ENCODE measurements around the gene MYL9. TPM values are rescaled to one million over a fixed set of nuclear protein-coding genes. Genes with fewer than 3 reads are reported as not detected.

Gene MYL9
- total RNA-seq, 1 experiment from 2014 or later = 49.3 TPM

DNA sequence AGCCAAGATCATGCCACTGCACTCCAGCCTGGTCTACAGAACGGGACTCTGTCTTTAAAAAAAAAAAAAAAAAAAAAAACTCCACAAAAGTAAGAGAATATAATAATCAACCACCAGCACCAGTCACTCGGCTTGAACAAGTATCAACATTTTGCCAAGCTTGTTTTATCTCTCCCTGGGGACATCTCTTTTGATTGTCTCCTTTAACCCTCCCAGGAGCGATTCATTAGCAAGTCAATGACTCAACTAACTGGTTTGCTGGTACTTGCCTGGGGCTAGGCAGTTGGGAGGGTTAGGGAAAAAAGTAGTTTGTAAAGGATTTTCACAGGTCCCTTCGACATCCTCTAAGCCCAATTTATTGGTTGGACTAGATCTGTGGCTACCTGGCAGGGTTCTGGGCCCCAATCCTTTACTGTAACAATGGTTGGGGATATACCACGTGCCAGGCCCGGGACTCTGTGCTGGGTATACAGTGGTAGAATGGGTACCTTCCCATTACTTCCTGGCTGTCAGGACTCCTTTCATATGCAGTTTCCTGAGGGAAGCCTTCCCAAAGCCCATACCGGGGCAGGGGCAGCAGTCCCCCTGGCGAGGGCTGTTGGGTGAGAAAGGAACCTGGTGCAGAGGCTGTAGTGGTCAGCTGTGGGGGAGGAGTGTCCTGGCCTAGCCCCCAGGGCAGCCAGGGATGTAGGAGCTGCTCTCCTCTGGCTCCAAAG lies 44.2 kb downstream of the MYL9 start:
- Histone ChIP-seq H3K4me2 (ENCODE audit: low read length) (no peak overlapping the region), H2AFZ (ENCODE audit: low read depth, low read length, poor library complexity, severe bottlenecking) (no peak overlapping the region), H4K20me1 (ENCODE audit: insufficient read depth) (no peaks in the 10 kb centered on the region), H3K27me3 (ENCODE audit: insufficient read depth, low read length) (no peaks in the 10 kb centered on the region), H3K9me2 (ENCODE audit: insufficient read depth) (no peaks in the 10 kb centered on the region), H3K9me3 (ENCODE audit: control insufficient read depth in 1 of 2, insufficient read depth in 1 of 2, low read depth in 1 of 2, low read length in 2 of 2) (no peaks in the 10 kb centered on the region), H3K27ac (ENCODE audit: low read depth, low read length) (no peak overlapping the region), H3K36me3 (ENCODE audit: control insufficient read depth in 1 of 2, insufficient read depth in 2 of 2, low read length in 2 of 2) (peaks cover 0 to 2% of the 10 kb centered on the region in 2 experiments; a peak in 3 of 4 replicates), H3K4me3 (replicated peaks in 1 of 2; ENCODE audit: low read depth in 1 of 2, low read length in 2 of 2) (no peak overlapping the region), H3K4me1 (ENCODE audit: control insufficient read depth in 1 of 2, insufficient read depth in 2 of 2, low read length in 2 of 2) (peaks cover 2 to 11% of the 10 kb centered on the region in 2 experiments; a peak in 3 of 4 replicates), H3K79me2 (ENCODE audit: insufficient read depth, low read length) (no peaks in the 10 kb centered on the region), H3K9ac (ENCODE audit: low read length) (no peak overlapping the region)
- RAD21 ChIA-PET (ENCODE audit: low non-redundant PET in 1 of 2, low total read pairs in 2 of 2, uncharacterized antibody in 2 of 2, unreplicated experiment in 2 of 2) = no interaction called here
- DNase-seq (ENCODE audit: low read depth, low spot score) = no peak
- no TSS peak for BruUV-seq (replicated peaks)
- CTCF ChIA-PET = interaction anchor here (0.8 to 1.0 kb wide), 2 partner anchors 8 to 11 kb away, joined by 3 to 6 read pairs; no protein-coding TSS in a partner anchor
- intact Hi-C loops (cut with micrococcal nuclease) = no loop called here
- no peak for ATAC-seq
- TF ChIP-seq YY1 (IDR thresholded peaks at IDR 0.05; ENCODE audit: extremely low read depth, insufficient replicate concordance, low read depth, low read length) (no peak), FOSL1 (IDR thresholded peaks at IDR 0.05; ENCODE audit: low read depth) (no peak), EZH2phosphoT487 (IDR thresholded peaks at IDR 0.05; ENCODE audit: borderline replicate concordance) (no peak), SIN3A (IDR thresholded peaks at IDR 0.05; ENCODE audit: low read depth) (no peak)
- TF ChIP-seq, protein P1, sequence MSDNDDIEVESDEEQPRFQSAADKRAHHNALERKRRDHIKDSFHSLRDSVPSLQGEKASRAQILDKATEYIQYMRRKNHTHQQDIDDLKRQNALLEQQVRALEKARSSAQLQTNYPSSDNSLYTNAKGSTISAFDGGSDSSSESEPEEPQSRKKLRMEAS (IDR thresholded peaks at IDR 0.05) = no peak
- POLR2A ChIA-PET = interaction anchor here (0.5 to 1.4 kb wide), 3 partner anchors 9 to 71 kb away, joined by 3 to 4 read pairs (median 3); no protein-coding TSS in a partner anchor

GRCh38 chr20:36587388-36588070 lies 46.2 kb downstream of the MYL9 start:
- Histone ChIP-seq H3K4me2 (ENCODE audit: low read length) (no peak overlapping the region), H3K27me3 (ENCODE audit: insufficient read depth, low read length) (no peaks in the 10 kb centered on the region), H3K9me3 (ENCODE audit: control insufficient read depth in 1 of 2, insufficient read depth in 1 of 2, low read depth in 1 of 2, low read length in 2 of 2) (no peaks in the 10 kb centered on the region), H3K4me3 (replicated peaks in 1 of 2; ENCODE audit: low read depth in 1 of 2, low read length in 2 of 2) (no peak overlapping the region), H3K9me2 (ENCODE audit: insufficient read depth) (no peaks in the 10 kb centered on the region), H4K20me1 (ENCODE audit: insufficient read depth) (no peaks in the 10 kb centered on the region), H3K9ac (ENCODE audit: low read length) (no peak overlapping the region), H3K79me2 (ENCODE audit: insufficient read depth, low read length) (no peaks in the 10 kb centered on the region), H3K4me1 (ENCODE audit: control insufficient read depth in 1 of 2, insufficient read depth in 2 of 2, low read length in 2 of 2) (peaks cover 4 to 19% of the 10 kb centered on the region in 2 experiments; a peak in 3 of 4 replicates), H3K27ac (ENCODE audit: low read depth, low read length) (no peak overlapping the region), H3K36me3 (ENCODE audit: control insufficient read depth in 1 of 2, insufficient read depth in 2 of 2, low read length in 2 of 2) (no peaks in the 10 kb centered on the region), H2AFZ (ENCODE audit: low read depth, low read length, poor library complexity, severe bottlenecking) (no peak overlapping the region)
- no peak for TF ChIP-seq FOSL1 (IDR thresholded peaks at IDR 0.05; ENCODE audit: low read depth)
- TF ChIP-seq, protein P1 (IDR thresholded peaks at IDR 0.05) = no peak
- ChIA-PET CTCF (interaction anchor here (2.2 kb wide), 1 partner anchor 18 kb away, joined by 9 read pairs; the partner anchor contains the start of gene RAB5IF), POLR2A (interaction anchor here (1.5 kb wide), 1 partner anchor 18 kb away, joined by 3 read pairs; the partner anchor contains the start of gene RAB5IF), RAD21 (ENCODE audit: low non-redundant PET in 1 of 2, low total read pairs in 2 of 2, uncharacterized antibody in 2 of 2, unreplicated experiment in 2 of 2) (no interaction called here)
- ATAC-seq (no peak), DNase-seq (ENCODE audit: low read depth, low spot score) (no peak)
- intact Hi-C loops (cut with micrococcal nuclease) = no loop called here
- BruUV-seq (replicated peaks) = no TSS peak

Data from HCT116 (cell line).